ENCODE data around the gene PCTP. TPM values are rescaled to one million over a fixed set of nuclear protein-coding genes. Genes with fewer than 3 reads are reported as not detected.

PCTP gene
- total RNA-seq (2021) (16.0 and 17.3 TPM in 2 replicates), Bru-seq, nascent RNA (percentile 47 among the genes with signal in this experiment), BruChase-seq, experiment 1, labeled RNA remaining after a 2-hour chase (percentile 40 among the genes with signal in this experiment), BruChase-seq, experiment 2, labeled RNA remaining after a 6-hour chase (percentile 50 among the genes with signal in this experiment)
- long read RNA-seq, transcript PCTP-201 (6 exons, 2,044 nt) = major isoform, 10 of 14 reads
- long read RNA-seq, partial matches to known transcripts = 1 of 14 reads
- long read RNA-seq, other reads (novel, unspliced or antisense) = 0 of 14 reads

- ChIA-PET POLR2A (ENCODE audit: unreplicated experiment) (interaction anchor here (0.6 to 0.7 kb wide), 3 partner anchors 139 to 1036 kb away, joined by 4 to 11 read pairs (median 6); no protein-coding TSS in a partner anchor), CTCF (interaction anchor here (0.7 to 0.9 kb wide), 2 partner anchors 19 to 28 kb away, joined by 3 to 4 read pairs; partner anchors contain the start of gene TMEM100)
- BruUV-seq (replicated peaks) = no TSS peak
- DNase-seq = peak; percentile 86 to 96
- peak within 1 kb of the TSS; percentile 44 for H3K27ac ChIP-seq
- H3K36me3 ChIP-seq (ENCODE audit: low read depth) = no peaks in the 10 kb centered on the region
- no peaks in the 10 kb centered on the region for H3K9me3 ChIP-seq (ENCODE audit: insufficient read depth, low read depth)
- H4K20me1 ChIP-seq (ENCODE audit: insufficient read depth) = no peaks in the 10 kb centered on the region
- peak within 1 kb of the TSS; percentile 94 for H2AFZ ChIP-seq
- TF ChIP-seq EZH2 (IDR thresholded peaks at IDR 0.05; ENCODE audit: low read depth) (no peak), CTCF (conservative IDR thresholded peaks at IDR 0.05) (peak; percentile 55)
- H3K4me1 ChIP-seq (replicated peaks; ENCODE audit: insufficient read depth) = peaks cover 20% of the 10 kb centered on the region
- peak within 1 kb of the TSS; percentile 89 for H3K4me2 ChIP-seq
- no peaks in the 10 kb centered on the region for H3K27me3 ChIP-seq (ENCODE audit: insufficient read depth, low read depth)
- H3K9me2 ChIP-seq (ENCODE audit: insufficient read depth) = no peaks in the 10 kb centered on the region
- H3F3A ChIP-seq (ENCODE audit: insufficient read depth, low read depth) = peaks cover 15% of the 10 kb centered on the region; the same call in 1 of the 2 replicates
- H3K4me3 ChIP-seq = peak within 1 kb of the TSS; percentile 74
- H3K79me2 ChIP-seq (ENCODE audit: low read depth) = peaks cover 16% of the 10 kb centered on the region
- intact Hi-C loops (cut with micrococcal nuclease; ENCODE audit: unreplicated experiment) = no loop called here
Observed at GRCh38 chr17:55750750-55751657, at the start of gene PCTP. Gene PCTP, plus strand, starts transcription at chr17:55751051. Its CDS starts 53 bp downstream, at chr17:55751104.

DNA sequence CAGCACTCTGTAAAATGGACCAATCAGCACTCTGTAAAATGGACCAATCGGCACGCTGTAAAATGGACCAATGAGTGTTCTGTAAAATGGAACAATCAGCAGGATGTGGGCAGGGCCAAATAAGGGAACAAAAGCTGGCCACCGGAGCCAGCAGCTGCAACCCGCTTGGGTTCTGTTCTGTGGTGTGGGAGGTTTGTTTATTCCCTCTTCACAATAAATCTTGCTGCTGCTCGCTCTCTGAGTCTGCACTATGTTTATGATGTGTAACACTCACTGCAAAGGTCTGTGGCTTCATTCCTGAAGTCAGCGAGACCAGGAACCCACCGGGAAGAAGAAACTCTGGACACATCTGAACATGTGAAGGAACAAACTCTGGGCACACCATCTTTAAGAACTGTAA, 48.7 kb upstream of the PCTP start:
- Histone ChIP-seq H3K4me2 (no peak overlapping the region), H3K36me3 (ENCODE audit: low read depth) (no peaks in the 10 kb centered on the region), H3K9me2 (ENCODE audit: insufficient read depth) (no peaks in the 10 kb centered on the region), H3K27me3 (ENCODE audit: insufficient read depth, low read depth) (peaks cover 48% of the 10 kb centered on the region), H3K9me3 (ENCODE audit: insufficient read depth, low read depth) (no peaks in the 10 kb centered on the region), H3K79me2 (ENCODE audit: low read depth) (no peaks in the 10 kb centered on the region), H3K4me3 (no peak overlapping the region), H3K27ac (no peak overlapping the region), H3K4me1 (replicated peaks; ENCODE audit: insufficient read depth) (peaks cover 18% of the 10 kb centered on the region), H2AFZ (no peak overlapping the region), H3F3A (ENCODE audit: insufficient read depth, low read depth) (0 out of 2 replicates have a peak, but pooled peaks cover 2% of the 10 kb centered on the region), H4K20me1 (ENCODE audit: insufficient read depth) (no peaks in the 10 kb centered on the region)
- POLR2A ChIA-PET (ENCODE audit: unreplicated experiment) = no interaction called here
- no TSS peak for BruUV-seq (replicated peaks)
- DNase-seq = no peak
- TF ChIP-seq EZH2 (IDR thresholded peaks at IDR 0.05; ENCODE audit: low read depth) (no peak), CTCF (conservative IDR thresholded peaks at IDR 0.05) (no peak)
- intact Hi-C loops (cut with micrococcal nuclease; ENCODE audit: unreplicated experiment) = no loop called here
- CTCF ChIA-PET = no interaction called here

DNA sequence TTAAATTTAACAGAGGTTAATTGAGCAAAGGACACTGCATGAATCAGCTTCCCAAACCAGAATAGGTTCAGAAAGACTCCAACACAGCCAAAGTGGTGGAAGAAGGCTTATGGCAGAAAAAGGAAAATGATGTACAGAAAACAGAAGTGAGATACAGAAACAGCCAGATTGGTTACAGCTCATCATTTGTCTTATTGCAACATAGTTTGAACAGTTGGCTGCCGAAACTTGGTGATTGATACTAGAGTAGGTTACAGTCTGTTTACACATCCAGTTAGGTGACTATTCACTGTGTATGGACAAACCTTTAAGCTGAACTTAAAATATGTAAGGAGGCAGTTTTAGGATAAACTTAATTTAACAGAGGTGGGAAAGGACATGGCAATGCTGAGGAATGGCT, 46.5 kb upstream of the PCTP start:
- Histone ChIP-seq H3K9me2 (ENCODE audit: insufficient read depth) (no peaks in the 10 kb centered on the region), H3K79me2 (ENCODE audit: low read depth) (no peaks in the 10 kb centered on the region), H4K20me1 (ENCODE audit: insufficient read depth) (no peaks in the 10 kb centered on the region), H3F3A (ENCODE audit: insufficient read depth, low read depth) (0 out of 2 replicates have a peak, but pooled peaks cover 5% of the 10 kb centered on the region), H3K9me3 (ENCODE audit: insufficient read depth, low read depth) (no peaks in the 10 kb centered on the region), H3K4me2 (no peak overlapping the region), H3K27me3 (ENCODE audit: insufficient read depth, low read depth) (peaks cover 25% of the 10 kb centered on the region; the same call in 1 of the 2 replicates), H3K4me1 (replicated peaks; ENCODE audit: insufficient read depth) (peaks cover 32% of the 10 kb centered on the region), H3K27ac (no peak overlapping the region), H3K36me3 (ENCODE audit: low read depth) (no peaks in the 10 kb centered on the region), H3K4me3 (no peak overlapping the region), H2AFZ (no peak overlapping the region)
- BruUV-seq (replicated peaks) = no TSS peak
- CTCF ChIA-PET = no interaction called here
- POLR2A ChIA-PET (ENCODE audit: unreplicated experiment) = interaction anchor here (0.6 kb wide), 1 partner anchor 1488 kb away, joined by 3 read pairs; no protein-coding TSS in a partner anchor
- TF ChIP-seq EZH2 (IDR thresholded peaks at IDR 0.05; ENCODE audit: low read depth) = no peak
- TF ChIP-seq CTCF (conservative IDR thresholded peaks at IDR 0.05) = no peak
- intact Hi-C loops (cut with micrococcal nuclease; ENCODE audit: unreplicated experiment) = no loop called here
- no peak for DNase-seq

All from PC-9 (cell line).